ENCODE data around the gene RIOK1. TPM values are rescaled to one million over a fixed set of nuclear protein-coding genes. Genes with fewer than 3 reads are reported as not detected.

Gene RIOK1
- total RNA-seq, 4 donors from 2014 or later, result 9.8 to 66.5 (median 23.9) TPM

DNA sequence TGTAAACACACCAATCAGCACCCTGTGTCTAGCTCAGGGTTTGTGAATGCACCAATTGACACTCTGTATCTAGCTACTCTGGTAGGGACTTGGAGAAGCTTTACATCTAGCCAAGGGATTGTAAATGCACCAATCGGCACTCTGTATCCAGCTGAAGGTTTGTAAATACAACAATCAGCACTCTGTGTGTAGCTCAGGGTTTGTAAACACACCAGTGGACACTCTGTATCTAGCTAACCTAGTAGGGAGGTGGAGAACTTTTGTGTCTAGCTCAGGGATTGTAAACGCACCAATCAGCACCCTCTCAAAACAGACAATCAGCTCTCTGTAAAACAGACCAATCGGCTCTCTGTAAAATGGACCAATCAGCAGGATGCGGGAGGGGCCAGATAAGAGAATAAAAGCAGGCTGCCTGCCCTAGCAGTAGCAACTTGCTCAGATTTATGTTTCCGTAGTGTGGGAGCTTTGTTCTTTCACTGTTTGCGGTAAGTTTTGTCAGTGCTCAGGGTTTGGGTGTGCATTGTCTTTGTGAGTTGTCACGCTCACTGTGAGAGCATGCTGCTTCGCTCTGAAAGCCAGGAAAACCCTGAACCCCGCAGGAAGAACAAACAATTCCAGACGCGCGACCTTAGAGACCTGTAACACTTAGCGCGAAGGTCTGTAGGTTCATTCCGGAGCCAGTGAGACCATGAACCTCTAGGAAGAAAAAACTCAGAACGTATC lies 37.0 kb downstream of the RIOK1 start:
- H3K27ac ChIP-seq, result no peak overlapping the region
- TF ChIP-seq CTCF (IDR thresholded peaks at IDR 0.05), result no peak
- TF ChIP-seq EP300 (IDR thresholded peaks at IDR 0.05; ENCODE audit: low read depth), result no peak
- TF ChIP-seq POLR2A (IDR thresholded peaks at IDR 0.05), result no peak
- no peak for TF ChIP-seq POLR2AphosphoS5 (IDR thresholded peaks at IDR 0.05)
- no peak overlapping the region for H3K4me3 ChIP-seq
- 60 to 85% methylated on average over 5 to 16 of the region's 16 CpGs for WGBS, 2 donors (ENCODE audit: low coverage in 1 of 2)
- no peaks in the 10 kb centered on the region for H3K36me3 ChIP-seq
- in situ Hi-C loops (cut with MboI; ENCODE audit: low pct_ligation_motif_present in 1 of 4, low pct_unique_long_range_greater_than_20kb in 1 of 4, low sequenced_read_pairs in 3 of 4), result no loop called here
- no peak for DNase-seq
- H3K27me3 ChIP-seq, result no peaks in the 10 kb centered on the region
- intact Hi-C loops (cut with DNase I; ENCODE audit: low total_unique reads), result no loop called here
- H3K4me1 ChIP-seq, result no peaks in the 10 kb centered on the region
- H3K9me3 ChIP-seq, result no peaks in the 10 kb centered on the region

- Histone ChIP-seq H3K27me3 (no peaks in the 10 kb centered on the region), H3K36me3 (no peaks in the 10 kb centered on the region), H3K4me1 (no peaks in the 10 kb centered on the region), H3K9me3 (no peaks in the 10 kb centered on the region), H3K4me3 (no peak overlapping the region), H3K27ac (no peak overlapping the region)
- in situ Hi-C loops (cut with MboI; ENCODE audit: low pct_ligation_motif_present in 1 of 4, low pct_unique_long_range_greater_than_20kb in 1 of 4, low sequenced_read_pairs in 3 of 4), result no loop called here
- no peak for DNase-seq
- TF ChIP-seq CTCF (IDR thresholded peaks at IDR 0.05), result no peak
- TF ChIP-seq POLR2AphosphoS5 (IDR thresholded peaks at IDR 0.05), result no peak
- TF ChIP-seq EP300 (IDR thresholded peaks at IDR 0.05; ENCODE audit: low read depth), result no peak
- no peak for TF ChIP-seq POLR2A (IDR thresholded peaks at IDR 0.05)
- intact Hi-C loops (cut with DNase I; ENCODE audit: low total_unique reads), result no loop called here
- WGBS, 2 donors (ENCODE audit: low coverage in 1 of 2), result 79 to 96% methylated on average over 4 to 8 of the region's 8 CpGs
Observed at GRCh38 chr6:7431313-7431673, 41.7 kb downstream of the RIOK1 start.

GRCh38 chr6:7431674-7432390 lies 42.2 kb downstream of the RIOK1 start:
- Histone ChIP-seq H3K9me3 (no peaks in the 10 kb centered on the region), H3K36me3 (no peaks in the 10 kb centered on the region), H3K27me3 (no peaks in the 10 kb centered on the region), H3K4me3 (no peak overlapping the region), H3K4me1 (no peaks in the 10 kb centered on the region), H3K27ac (no peak overlapping the region)
- in situ Hi-C loops (cut with MboI; ENCODE audit: low pct_ligation_motif_present in 1 of 4, low pct_unique_long_range_greater_than_20kb in 1 of 4, low sequenced_read_pairs in 3 of 4), result no loop called here
- no peak for DNase-seq
- intact Hi-C loops (cut with DNase I; ENCODE audit: low total_unique reads), result no loop called here
- TF ChIP-seq EP300 (IDR thresholded peaks at IDR 0.05; ENCODE audit: low read depth) (no peak), POLR2AphosphoS5 (IDR thresholded peaks at IDR 0.05) (no peak), POLR2A (IDR thresholded peaks at IDR 0.05) (no peak), CTCF (IDR thresholded peaks at IDR 0.05) (no peak)
- WGBS, 2 donors (ENCODE audit: low coverage in 1 of 2), result 79% methylated on average over 24 of the region's 24 CpGs; no CpG with 5 or more reads in 1 of the 2 donors

GRCh38 chr6:7432391-7433120 lies 42.9 kb downstream of the RIOK1 start:
- Histone ChIP-seq H3K27me3 (no peaks in the 10 kb centered on the region), H3K9me3 (no peaks in the 10 kb centered on the region), H3K36me3 (no peaks in the 10 kb centered on the region), H3K4me1 (no peaks in the 10 kb centered on the region), H3K4me3 (no peak overlapping the region), H3K27ac (no peak overlapping the region)
- TF ChIP-seq POLR2A (IDR thresholded peaks at IDR 0.05), result no peak
- TF ChIP-seq CTCF (IDR thresholded peaks at IDR 0.05), result no peak
- no peak for TF ChIP-seq EP300 (IDR thresholded peaks at IDR 0.05; ENCODE audit: low read depth)
- no peak for TF ChIP-seq POLR2AphosphoS5 (IDR thresholded peaks at IDR 0.05)
- intact Hi-C loops (cut with DNase I; ENCODE audit: low total_unique reads), result no loop called here
- in situ Hi-C loops (cut with MboI; ENCODE audit: low pct_ligation_motif_present in 1 of 4, low pct_unique_long_range_greater_than_20kb in 1 of 4, low sequenced_read_pairs in 3 of 4), result no loop called here
- DNase-seq, result no peak
- WGBS, 2 donors (ENCODE audit: low coverage in 1 of 2), result 77 to 88% methylated on average over 4 to 16 of the region's 16 CpGs
